CD14-positive monocyte (primary cell): ENCODE results near the gene BFSP1. TPM values are rescaled to one million over a fixed set of nuclear protein-coding genes. Genes with fewer than 3 reads are reported as not detected.

Source experiments
- DNase-seq, 3 donors: peaks; one replicate each; pipeline ENCODE4 v3.0.0-alpha.2; 2011 to 2022
- H2AFZ ChIP-seq: 2 replicates; pipeline ENCODE4 v1.6.0; 2012; ENCODE audit warnings: mild to moderate bottlenecking, low read depth, low read length, inconsistent platforms; ENCODE audit not compliant: insufficient read depth, poor library complexity, severe bottlenecking
- H3K27ac ChIP-seq, 2 donors: 1 replicate in 1 of 2; 2 replicates in 1 of 2; pipeline ENCODE4 v1.5.1; 2012 to 2013; ENCODE audit warnings: low read length in 2 of 2, control low read depth in 1 of 2, inconsistent platforms in 1 of 2, low read depth in 1 of 2, mild to moderate bottlenecking in 1 of 2
- H3K27me3 ChIP-seq, 2 donors: one replicate each; pipeline versions ENCODE4 v1.6.0 to v1.6.1; 2011 to 2013; ENCODE audit warnings: low read length in 2 of 2; ENCODE audit not compliant: control insufficient read depth in 2 of 2, insufficient read depth in 2 of 2
- H3K36me3 ChIP-seq, 2 donors: replicated peaks in 1 of 2; 1 replicate in 1 of 2; 2 replicates in 1 of 2; pipeline versions ENCODE4 v1.5.1 to v1.6.1; 2012 to 2013; ENCODE audit warnings: low read length in 2 of 2, control low read depth in 1 of 2, inconsistent platforms in 1 of 2, mild to moderate bottlenecking in 1 of 2; ENCODE audit not compliant: insufficient read depth in 2 of 2, control insufficient read depth in 1 of 2
- H3K4me1 ChIP-seq, 2 donors: 1 replicate in 1 of 2; 2 replicates in 1 of 2; pipeline versions ENCODE4 v1.5.1 to v1.6.1; 2012 to 2013; ENCODE audit warnings: low read length in 2 of 2, control low read depth in 1 of 2, inconsistent platforms in 1 of 2, mild to moderate bottlenecking in 1 of 2, moderate library complexity in 1 of 2; ENCODE audit not compliant: insufficient read depth in 2 of 2, control insufficient read depth in 1 of 2
- H3K4me2 ChIP-seq: replicated peaks from 2 replicates; pipeline ENCODE3; 2012; ENCODE audit warnings: low read length, moderate library complexity, mild to moderate bottlenecking; ENCODE audit not compliant: poor library complexity, severe bottlenecking; ENCODE audit errors: extremely low read depth
- H3K4me3 ChIP-seq, 3 experiments: fragments of 200-600 bp in 1 of 3; sonication (generic) in 1 of 3; replicated peaks in 1 of 3; 1 replicate in 2 of 3; 2 replicates in 1 of 3; pipeline ENCODE4 v1.5.1; 2011 to 2013; ENCODE audit warnings: low read length in 3 of 3, mild to moderate bottlenecking in 3 of 3, control low read depth in 2 of 3, low read depth in 2 of 3, inconsistent platforms in 1 of 3, moderate library complexity in 1 of 3
- H3K79me2 ChIP-seq: 2 replicates; pipeline ENCODE4 v1.6.0; 2012; ENCODE audit warnings: mild to moderate bottlenecking, control low read depth, inconsistent platforms, low read length, moderate library complexity; ENCODE audit not compliant: insufficient read depth
- H3K9ac ChIP-seq: 2 replicates; pipeline ENCODE4 v1.6.0; 2017; ENCODE audit warnings: low read length, mild to moderate bottlenecking; ENCODE audit not compliant: insufficient read depth, poor library complexity, severe bottlenecking
- H3K9me3 ChIP-seq, 2 donors: replicated peaks in 1 of 2; 1 replicate in 1 of 2; 2 replicates in 1 of 2; pipeline versions ENCODE4 v1.5.1 to v1.6.1; 2012 to 2013; ENCODE audit warnings: low read length in 2 of 2, control low read depth in 1 of 2; ENCODE audit not compliant: control insufficient read depth in 1 of 2, insufficient read depth in 1 of 2
- H4K20me1 ChIP-seq: 2 replicates; pipeline ENCODE4 v1.6.0; 2012; ENCODE audit warnings: mild to moderate bottlenecking, low read length, control low read depth, moderate library complexity; ENCODE audit not compliant: insufficient read depth
- H3K27ac Mint-ChIP-seq, 7 donors: one replicate each; pipeline ENCODE4 v1.8.0; 2020; ENCODE audit warnings: mild to moderate bottlenecking in 7 of 7, mixed read lengths in 7 of 7, moderate library complexity in 6 of 7, inconsistent platforms in 2 of 7
- H3K27me3 Mint-ChIP-seq, 3 donors: one replicate each; pipeline ENCODE4 v1.8.0; 2021 to 2022; ENCODE audit warnings: low read depth in 3 of 3, mild to moderate bottlenecking in 3 of 3, mixed read lengths in 3 of 3, moderate library complexity in 3 of 3, inconsistent platforms in 1 of 3
- H3K36me3 Mint-ChIP-seq, 2 donors: one replicate each; pipeline ENCODE4 v1.8.0; 2020; ENCODE audit warnings: mixed read lengths in 2 of 2, inconsistent platforms in 1 of 2, mild to moderate bottlenecking in 1 of 2
- H3K4me1 Mint-ChIP-seq: one replicate; pipeline ENCODE4 v1.8.0; 2020; ENCODE audit warnings: mild to moderate bottlenecking, mixed read lengths
- H3K4me3 Mint-ChIP-seq, 2 donors: one replicate each; pipeline ENCODE4 v1.8.0; 2020; ENCODE audit warnings: mild to moderate bottlenecking in 2 of 2, mixed read lengths in 2 of 2, moderate library complexity in 1 of 2
- H3K9me3 Mint-ChIP-seq, 7 donors: one replicate each; pipeline ENCODE4 v1.8.0; 2020 to 2022; ENCODE audit warnings: mixed read lengths in 7 of 7, mild to moderate bottlenecking in 6 of 7, moderate library complexity in 6 of 7, inconsistent platforms in 2 of 7
- WGBS: methylation state at CpG from one replicate; pipeline ENCODE4 v1.1.5; 2013; ENCODE audit warnings: missing lambda C conversion rate; ENCODE audit not compliant: insufficient coverage; 5-methylcytosine and 5-hydroxymethylcytosine counted together
- intact Hi-C, 2 donors: fragments of 100-400 bp; cut with micrococcal nuclease; formaldehyde crosslinking; loops; one replicate each; pipeline versions ENCODE4 v1.15.0 to v1.15.1; 2023
- polyA plus RNA-seq, 3 donors: library from polyadenylated mRNA; depleted of rRNA in 1 of 3; unstranded in 2 of 3; stranded (reverse) in 1 of 3; fragments of 300-500 nt in 2 of 3; fragments of >200 nt in 1 of 3; fragmentation: Illumina TruSeq in 2 of 3; gene quantifications; 1 replicate in 2 of 3; 2 replicates in 1 of 3; pipeline ENCODE4 v1.2.3, GENCODE V29; 2012 to 2021
- TF ChIP-seq, protein P1 (sequence below): fragments of 200-600 bp; IDR thresholded peaks from one replicate; pipeline ENCODE4 v1.8.0; 2022; ENCODE audit warnings: antibody characterized with exemption, mild to moderate bottlenecking

The BFSP1 gene
- polyA plus RNA-seq, 3 donors, result not detected

DNA sequence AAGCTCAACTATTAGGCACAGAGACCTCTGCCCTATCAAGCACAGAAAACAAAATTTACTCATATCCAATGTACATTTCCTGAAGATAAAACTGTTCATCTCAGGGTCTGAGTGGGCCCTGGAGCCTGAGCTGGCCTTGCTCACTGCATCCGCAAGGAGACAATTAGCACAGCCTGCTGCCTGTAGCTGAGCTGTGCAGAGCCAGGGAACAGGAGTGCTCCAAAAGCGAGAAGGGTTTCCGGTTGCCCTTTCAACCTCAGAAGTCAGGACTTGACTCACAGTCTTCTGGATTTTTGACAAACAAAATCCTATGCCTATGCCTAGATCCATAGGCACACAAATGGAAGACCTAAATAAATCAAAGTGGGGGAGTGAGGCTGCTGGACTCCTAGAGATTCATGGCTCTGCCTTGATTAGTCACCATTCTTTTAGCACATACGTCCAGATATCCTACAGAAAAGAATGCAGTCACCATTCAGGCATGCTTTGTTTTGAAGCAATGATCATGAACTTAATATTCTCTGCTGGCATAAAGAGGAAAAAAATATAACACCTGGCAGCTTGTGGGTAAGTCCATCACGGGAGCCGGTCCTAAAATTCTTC lies 73.5 kb downstream of the BFSP1 start:
- TF ChIP-seq, protein P1, sequence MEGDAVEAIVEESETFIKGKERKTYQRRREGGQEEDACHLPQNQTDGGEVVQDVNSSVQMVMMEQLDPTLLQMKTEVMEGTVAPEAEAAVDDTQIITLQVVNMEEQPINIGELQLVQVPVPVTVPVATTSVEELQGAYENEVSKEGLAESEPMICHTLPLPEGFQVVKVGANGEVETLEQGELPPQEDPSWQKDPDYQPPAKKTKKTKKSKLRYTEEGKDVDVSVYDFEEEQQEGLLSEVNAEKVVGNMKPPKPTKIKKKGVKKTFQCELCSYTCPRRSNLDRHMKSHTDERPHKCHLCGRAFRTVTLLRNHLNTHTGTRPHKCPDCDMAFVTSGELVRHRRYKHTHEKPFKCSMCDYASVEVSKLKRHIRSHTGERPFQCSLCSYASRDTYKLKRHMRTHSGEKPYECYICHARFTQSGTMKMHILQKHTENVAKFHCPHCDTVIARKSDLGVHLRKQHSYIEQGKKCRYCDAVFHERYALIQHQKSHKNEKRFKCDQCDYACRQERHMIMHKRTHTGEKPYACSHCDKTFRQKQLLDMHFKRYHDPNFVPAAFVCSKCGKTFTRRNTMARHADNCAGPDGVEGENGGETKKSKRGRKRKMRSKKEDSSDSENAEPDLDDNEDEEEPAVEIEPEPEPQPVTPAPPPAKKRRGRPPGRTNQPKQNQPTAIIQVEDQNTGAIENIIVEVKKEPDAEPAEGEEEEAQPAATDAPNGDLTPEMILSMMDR, result no peak

DNA sequence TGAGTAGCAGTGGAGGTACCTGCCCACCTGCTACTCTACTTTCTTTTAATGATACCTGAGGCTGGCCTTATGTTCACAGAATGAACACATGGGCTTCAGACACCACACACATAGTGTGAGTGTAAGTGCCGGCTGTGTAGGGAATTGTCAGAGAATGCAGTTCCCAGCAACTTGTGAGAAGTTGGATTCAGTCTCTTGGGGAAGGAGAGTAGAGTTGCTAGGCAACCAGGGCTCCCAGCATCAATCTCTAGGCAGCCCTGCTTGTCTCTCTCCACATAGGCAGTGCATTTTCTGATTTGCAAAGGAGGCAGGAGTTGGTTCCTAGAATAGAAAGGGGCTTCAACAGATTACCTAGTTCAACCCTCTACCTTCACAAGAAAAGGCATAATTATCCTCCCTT lies 74.1 kb downstream of the BFSP1 start:
- Histone ChIP-seq H2AFZ (no peak overlapping the region), H3K4me3 (no peak overlapping the region), H3K9me3 (no peaks in the 10 kb centered on the region), H4K20me1 (no peaks in the 10 kb centered on the region), H3K27me3 (no peaks in the 10 kb centered on the region), H3K9ac (no peak overlapping the region), H3K36me3 (no peaks in the 10 kb centered on the region), H3K27ac (no peak overlapping the region), H3K4me2 (no peak overlapping the region), H3K79me2 (no peaks in the 10 kb centered on the region), H3K4me1 (no peaks in the 10 kb centered on the region)
- Mint-ChIP-seq H3K9me3 (peaks cover 0 to 7% (median 2%) of the 10 kb centered on the region in 7 donors), H3K36me3 (no peaks in the 10 kb centered on the region), H3K27ac (no peak overlapping the region), H3K4me1 (no peaks in the 10 kb centered on the region), H3K4me3 (no peak overlapping the region), H3K27me3 (peaks cover 4 to 12% (median 8%) of the 10 kb centered on the region in 3 donors)
- no CpG with 5 or more reads among the region's 1 CpG for WGBS
- intact Hi-C loops, result no loop called here
- TF ChIP-seq, protein P1, result no peak
- no peak for DNase-seq

More for the DNA sequence above, 73.5 kb downstream of the BFSP1 start:
- Histone ChIP-seq H2AFZ (no peak overlapping the region), H3K9me3 (no peaks in the 10 kb centered on the region), H3K4me1 (no peaks in the 10 kb centered on the region), H4K20me1 (no peaks in the 10 kb centered on the region), H3K36me3 (no peaks in the 10 kb centered on the region), H3K4me2 (no peak overlapping the region), H3K4me3 (no peak overlapping the region), H3K9ac (no peak overlapping the region), H3K27me3 (no peaks in the 10 kb centered on the region), H3K79me2 (no peaks in the 10 kb centered on the region), H3K27ac (no peak overlapping the region)
- H3K36me3 Mint-ChIP-seq, result no peaks in the 10 kb centered on the region
- H3K27me3 Mint-ChIP-seq, result peaks cover 3 to 12% (median 4%) of the 10 kb centered on the region in 3 donors
- H3K9me3 Mint-ChIP-seq, result peaks cover 0 to 7% (median 2%) of the 10 kb centered on the region in 7 donors
- H3K27ac Mint-ChIP-seq, result no peak overlapping the region
- intact Hi-C loops, result no loop called here
- no peak overlapping the region for H3K4me3 Mint-ChIP-seq
- H3K4me1 Mint-ChIP-seq, result no peaks in the 10 kb centered on the region
- no peak for DNase-seq
- 97% methylated on average over 3 of the region's 6 CpGs for WGBS
